Subcutaneous adipose tissue (tissue), 4 donors: ENCODE measurements around the gene ALX1. TPM values are rescaled to one million over a fixed set of nuclear protein-coding genes. Genes with fewer than 3 reads are reported as not detected.

Source experiments
- total RNA-seq, 4 donors: library from RNA; depleted of rRNA; stranded (reverse); fragments of >200 nt; gene quantifications; one replicate each; pipeline ENCODE4 v1.1.0, GENCODE V29; 2016
- TF ChIP-seq, protein P1 (sequence below): fragments of 450-650 bp; IDR thresholded peaks from one replicate; pipeline ENCODE4 v1.5.1; 2016; ENCODE audit warnings: low read depth, mild to moderate bottlenecking, control low read depth, antibody characterized with exemption, moderate library complexity

The ALX1 gene
- under 1 TPM in 1 of 4 donors, not detected in 3; 0.44 TPM for total RNA-seq

DNA sequence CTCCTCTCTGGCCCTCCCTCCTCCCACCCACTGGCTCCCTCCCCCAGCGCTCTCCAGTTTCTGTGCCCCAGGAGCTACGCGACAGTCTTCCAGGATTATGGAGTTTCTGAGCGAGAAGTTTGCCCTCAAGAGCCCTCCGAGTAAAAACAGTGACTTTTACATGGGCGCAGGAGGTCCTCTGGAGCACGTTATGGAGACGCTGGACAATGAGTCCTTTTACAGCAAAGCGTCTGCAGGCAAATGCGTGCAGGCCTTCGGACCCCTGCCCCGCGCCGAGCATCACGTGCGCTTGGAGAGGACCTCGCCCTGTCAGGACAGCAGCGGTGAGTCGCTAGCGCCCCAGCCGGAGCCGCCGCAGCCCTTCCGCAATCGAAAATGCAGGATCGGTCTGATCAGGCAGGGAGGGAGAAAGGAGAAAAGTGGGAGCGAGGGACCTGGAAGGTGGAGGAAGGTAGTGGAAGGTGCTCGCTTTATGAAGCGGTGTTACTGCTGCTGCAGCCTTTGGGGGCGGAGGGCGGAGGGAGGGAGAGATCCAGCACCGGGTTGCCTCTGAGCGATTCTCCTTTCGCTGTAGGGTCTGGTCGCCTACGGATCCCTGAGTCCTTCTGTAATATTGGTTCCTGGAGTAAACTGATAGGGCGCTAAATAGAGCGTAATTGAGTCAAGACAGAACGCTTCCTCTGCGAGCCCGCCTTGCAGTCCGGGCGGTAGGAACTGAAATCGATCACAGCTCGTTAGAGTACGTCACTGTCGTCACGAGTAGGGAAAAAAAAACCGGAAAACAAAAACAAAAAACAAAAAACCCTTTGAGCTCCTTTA lies at the start of gene ALX1:
Gene ALX1 (plus strand): TSS at position 56 of the 819 bp plus-strand sequence. CDS start 42 bp downstream, at position 98.
- TF ChIP-seq, protein P1, sequence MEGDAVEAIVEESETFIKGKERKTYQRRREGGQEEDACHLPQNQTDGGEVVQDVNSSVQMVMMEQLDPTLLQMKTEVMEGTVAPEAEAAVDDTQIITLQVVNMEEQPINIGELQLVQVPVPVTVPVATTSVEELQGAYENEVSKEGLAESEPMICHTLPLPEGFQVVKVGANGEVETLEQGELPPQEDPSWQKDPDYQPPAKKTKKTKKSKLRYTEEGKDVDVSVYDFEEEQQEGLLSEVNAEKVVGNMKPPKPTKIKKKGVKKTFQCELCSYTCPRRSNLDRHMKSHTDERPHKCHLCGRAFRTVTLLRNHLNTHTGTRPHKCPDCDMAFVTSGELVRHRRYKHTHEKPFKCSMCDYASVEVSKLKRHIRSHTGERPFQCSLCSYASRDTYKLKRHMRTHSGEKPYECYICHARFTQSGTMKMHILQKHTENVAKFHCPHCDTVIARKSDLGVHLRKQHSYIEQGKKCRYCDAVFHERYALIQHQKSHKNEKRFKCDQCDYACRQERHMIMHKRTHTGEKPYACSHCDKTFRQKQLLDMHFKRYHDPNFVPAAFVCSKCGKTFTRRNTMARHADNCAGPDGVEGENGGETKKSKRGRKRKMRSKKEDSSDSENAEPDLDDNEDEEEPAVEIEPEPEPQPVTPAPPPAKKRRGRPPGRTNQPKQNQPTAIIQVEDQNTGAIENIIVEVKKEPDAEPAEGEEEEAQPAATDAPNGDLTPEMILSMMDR, result no peak

DNA sequence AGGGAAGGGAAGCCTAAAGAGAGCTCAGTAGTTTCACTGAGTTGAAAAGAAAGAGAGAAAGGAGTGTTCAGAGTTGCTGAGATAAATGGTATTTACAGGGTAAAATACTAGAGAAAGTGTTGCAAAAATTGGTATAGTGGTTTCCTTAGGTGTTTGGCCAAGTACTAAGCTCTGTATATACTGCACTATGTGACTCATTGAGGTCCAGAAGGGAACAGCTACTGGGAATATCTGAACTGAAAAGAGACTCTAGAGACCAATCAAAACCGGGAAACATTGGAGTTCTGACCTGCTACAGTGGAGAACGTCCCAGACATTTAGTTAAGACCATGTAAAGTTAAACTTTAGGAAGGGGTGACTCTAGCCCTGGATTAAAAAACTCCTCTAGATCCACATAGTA lies 42.7 kb upstream of the ALX1 start:
- TF ChIP-seq, protein P1, result no peak

DNA sequence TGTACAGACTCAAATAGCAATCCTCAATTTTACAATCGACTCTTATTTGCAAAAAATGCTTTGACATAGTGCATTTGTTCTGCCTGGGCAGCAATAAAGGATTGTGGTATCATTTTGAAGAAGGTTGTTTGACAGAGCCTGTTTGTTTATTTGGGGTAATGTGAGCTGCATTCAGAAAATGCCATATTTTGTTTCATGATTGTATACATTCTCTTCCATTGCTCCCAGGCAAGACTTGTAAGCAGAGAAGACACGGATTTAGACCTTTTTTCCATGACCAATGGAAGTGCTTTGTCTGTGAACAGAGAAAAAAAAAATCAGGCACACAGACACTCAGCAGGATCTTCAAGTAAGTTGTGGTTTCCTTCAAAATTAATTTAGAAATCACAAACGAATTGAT lies 35.5 kb upstream of the ALX1 start:
- TF ChIP-seq, protein P1, result no peak

DNA sequence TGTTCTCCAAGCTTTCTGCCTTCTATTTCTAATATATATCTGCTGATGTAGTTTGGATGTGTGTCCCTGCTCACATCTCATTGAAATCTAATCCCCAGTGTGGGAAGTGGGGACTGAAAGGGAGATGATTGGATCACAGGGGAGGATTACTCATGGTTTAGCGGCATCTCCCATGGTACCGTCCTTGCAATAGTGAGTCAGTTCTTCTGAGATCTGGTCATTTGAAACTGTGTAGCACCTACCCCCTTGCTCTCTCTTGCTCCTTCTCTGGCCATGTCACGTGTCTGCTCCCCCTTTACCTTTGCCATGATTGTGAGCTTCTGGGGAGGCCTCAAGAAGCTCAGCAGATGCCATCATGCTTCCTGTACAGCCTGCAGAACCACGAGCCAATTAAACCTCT lies 26.2 kb upstream of the ALX1 start:
- TF ChIP-seq, protein P1, result no peak

DNA sequence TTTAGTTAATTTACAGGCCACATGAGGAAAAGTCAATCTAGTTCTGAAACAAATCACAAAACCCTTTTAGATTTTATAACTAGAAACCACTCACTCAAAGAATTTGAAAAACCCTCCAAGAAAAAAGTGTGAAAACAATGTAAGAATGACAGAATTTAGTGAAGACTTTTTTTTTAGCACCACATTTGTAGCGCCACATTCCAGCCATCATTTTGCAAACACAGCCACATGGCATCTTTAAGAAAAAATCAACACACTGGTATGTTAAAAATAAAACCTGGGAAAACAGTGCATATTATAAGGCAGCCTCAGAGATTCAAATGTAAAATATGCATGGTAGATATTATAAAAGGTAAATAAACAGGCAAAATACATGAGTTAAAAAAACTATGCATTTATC lies 22.3 kb upstream of the ALX1 start:
- TF ChIP-seq, protein P1, result no peak

DNA sequence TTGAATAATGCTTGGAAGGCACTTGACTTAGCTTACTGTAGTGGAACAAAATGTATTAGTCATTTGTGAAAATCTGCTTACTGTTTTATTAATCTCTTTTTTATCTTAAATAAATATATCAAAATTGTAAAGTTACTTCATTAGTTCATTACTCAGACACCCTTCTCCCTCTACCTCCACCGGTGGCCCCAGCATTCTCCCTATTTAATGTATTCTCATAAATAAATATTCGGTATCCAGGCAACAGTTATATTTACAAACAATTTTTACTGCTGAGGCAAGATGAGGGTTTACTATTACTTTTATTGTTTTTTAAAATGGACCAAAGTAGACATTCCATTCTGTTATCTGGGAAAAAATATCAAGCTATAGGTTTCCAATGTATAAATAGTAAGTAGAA lies 19.6 kb upstream of the ALX1 start:
- TF ChIP-seq, protein P1, result no peak

DNA sequence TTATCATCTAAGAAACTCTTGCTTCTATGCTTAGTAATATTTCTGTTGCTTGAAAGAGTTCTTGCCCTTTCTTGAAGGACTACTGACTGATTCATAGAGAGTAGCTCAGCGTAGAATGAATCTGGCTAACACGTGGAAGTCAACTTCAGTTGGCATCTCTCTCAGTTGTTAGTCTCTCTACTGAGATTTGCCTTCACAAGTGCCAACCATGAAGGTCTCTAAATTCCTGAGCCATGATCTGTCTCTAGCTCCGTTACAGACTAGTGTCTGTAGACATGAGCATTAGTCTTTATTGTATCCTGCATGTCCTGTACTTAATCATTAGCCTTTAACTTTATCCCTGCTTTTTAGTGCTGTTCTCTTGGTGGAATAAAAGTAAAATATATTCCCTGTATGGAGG lies 19.1 kb upstream of the ALX1 start:
- TF ChIP-seq, protein P1, result no peak
